ENCODE measurements around the gene MMEL1.

Gene MMEL1

GRCh38 chr1:2602866-2603520 lies 29.8 kb downstream of the MMEL1 start:
- TF ChIP-seq ZBTB17 (tag by site-specific recombination; IDR thresholded peaks at IDR 0.05) (no peak), ZNF585B (tag by site-specific recombination; IDR thresholded peaks at IDR 0.05) (no peak), ZNF777 (tag by site-specific recombination; IDR thresholded peaks at IDR 0.05; ENCODE audit: borderline replicate concordance) (no peak), GLIS2 (tag by site-specific recombination; IDR thresholded peaks at IDR 0.05) (no peak), ZNF266 (tag by site-specific recombination; IDR thresholded peaks at IDR 0.05; ENCODE audit: low read depth) (no peak)
- Histone ChIP-seq H3K9me3 (ENCODE audit: control insufficient read depth, insufficient read depth, low read depth, low read length) (no peaks in the 10 kb centered on the region), H3K36me3 (ENCODE audit: control insufficient read depth in 2 of 2, insufficient read depth in 1 of 2, low read length in 2 of 2) (no peaks in the 10 kb centered on the region), H3K4me1 (ENCODE audit: control insufficient read depth, insufficient read depth, low read length) (no peaks in the 10 kb centered on the region), H3K27ac (ENCODE audit: extremely low read depth, low read depth, low read length) (no peak overlapping the region), H3K4me3 (ENCODE audit: low read depth, low read length) (no peak overlapping the region)
- POLR2A ChIA-PET: no interaction called here
- CTCF ChIA-PET: interaction anchor here (0.6 kb wide), 1 partner anchor 240 kb away, joined by 3 read pairs; no protein-coding TSS in a partner anchor

GRCh38 chr1:2602311-2602835 lies 30.4 kb downstream of the MMEL1 start:
- POLR2A ChIA-PET: no interaction called here
- no peak overlapping the region for H3K4me3 ChIP-seq (ENCODE audit: low read depth, low read length)
- no peaks in the 10 kb centered on the region for H3K36me3 ChIP-seq (ENCODE audit: control insufficient read depth in 2 of 2, insufficient read depth in 1 of 2, low read length in 2 of 2)
- CTCF ChIA-PET: no interaction called here
- no peaks in the 10 kb centered on the region for H3K9me3 ChIP-seq (ENCODE audit: control insufficient read depth, insufficient read depth, low read depth, low read length)
- no peaks in the 10 kb centered on the region for H3K4me1 ChIP-seq (ENCODE audit: control insufficient read depth, insufficient read depth, low read length)
- no peak for TF ChIP-seq TCF7L2 (IDR thresholded peaks at IDR 0.05; ENCODE audit: borderline replicate concordance, low read depth, low read length)
- no peak for TF ChIP-seq ZNF513 (tag by site-specific recombination; IDR thresholded peaks at IDR 0.05)
- no peak for TF ChIP-seq ZNF146 (tag by site-specific recombination; IDR thresholded peaks at IDR 0.05)
- TF ChIP-seq ZNF175 (tag by site-specific recombination; IDR thresholded peaks at IDR 0.05): no peak
- TF ChIP-seq, protein P1, sequence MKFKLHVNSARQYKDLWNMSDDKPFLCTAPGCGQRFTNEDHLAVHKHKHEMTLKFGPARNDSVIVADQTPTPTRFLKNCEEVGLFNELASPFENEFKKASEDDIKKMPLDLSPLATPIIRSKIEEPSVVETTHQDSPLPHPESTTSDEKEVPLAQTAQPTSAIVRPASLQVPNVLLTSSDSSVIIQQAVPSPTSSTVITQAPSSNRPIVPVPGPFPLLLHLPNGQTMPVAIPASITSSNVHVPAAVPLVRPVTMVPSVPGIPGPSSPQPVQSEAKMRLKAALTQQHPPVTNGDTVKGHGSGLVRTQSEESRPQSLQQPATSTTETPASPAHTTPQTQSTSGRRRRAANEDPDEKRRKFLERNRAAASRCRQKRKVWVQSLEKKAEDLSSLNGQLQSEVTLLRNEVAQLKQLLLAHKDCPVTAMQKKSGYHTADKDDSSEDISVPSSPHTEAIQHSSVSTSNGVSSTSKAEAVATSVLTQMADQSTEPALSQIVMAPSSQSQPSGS (tag by site-specific recombination; IDR thresholded peaks at IDR 0.05; ENCODE audit: low read depth): no peak
- TF ChIP-seq BCL11A (tag by site-specific recombination; IDR thresholded peaks at IDR 0.05; ENCODE audit: low read depth): no peak
- H3K27ac ChIP-seq (ENCODE audit: extremely low read depth, low read depth, low read length): no peak overlapping the region

DNA sequence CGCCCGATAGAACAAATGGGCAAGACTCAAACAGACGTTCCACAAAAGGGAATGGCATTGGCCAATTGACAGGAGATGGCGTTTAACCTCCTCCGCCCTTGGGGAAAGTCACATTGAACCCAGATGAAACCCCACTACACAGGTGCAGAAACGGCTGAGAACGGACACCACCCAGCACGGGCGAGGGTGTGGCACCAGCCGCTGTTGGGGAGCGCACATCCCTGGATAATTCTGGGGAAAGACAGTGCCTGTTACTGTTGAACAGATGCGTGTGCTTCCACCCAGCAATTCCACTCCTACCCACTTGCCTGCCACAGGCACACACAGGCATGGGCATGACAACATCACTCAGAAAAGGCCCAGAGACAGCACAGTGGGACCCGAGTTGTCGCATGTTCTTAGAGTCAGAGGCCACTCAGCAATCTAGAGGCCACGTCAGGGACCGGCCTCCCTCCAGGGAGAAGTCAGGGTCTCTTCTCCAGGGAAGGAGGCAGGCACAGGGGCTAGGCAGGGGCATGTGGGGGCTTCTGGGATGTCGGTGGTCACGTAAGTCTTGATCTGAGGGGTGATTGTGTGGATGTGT lies 31.0 kb downstream of the MMEL1 start:
- Histone ChIP-seq H3K4me1 (ENCODE audit: control insufficient read depth, insufficient read depth, low read length) (no peaks in the 10 kb centered on the region), H3K27ac (ENCODE audit: extremely low read depth, low read depth, low read length) (no peak overlapping the region), H3K9me3 (ENCODE audit: control insufficient read depth, insufficient read depth, low read depth, low read length) (no peaks in the 10 kb centered on the region), H3K4me3 (ENCODE audit: low read depth, low read length) (no peak overlapping the region), H3K36me3 (ENCODE audit: control insufficient read depth in 2 of 2, insufficient read depth in 1 of 2, low read length in 2 of 2) (no peaks in the 10 kb centered on the region)
- ChIA-PET POLR2A (no interaction called here), CTCF (no interaction called here)
- no peak for TF ChIP-seq ZFHX2 (tag by site-specific recombination; conservative IDR thresholded peaks at IDR 0.05)
- no peak for TF ChIP-seq ZFP37 (tag by site-specific recombination; IDR thresholded peaks at IDR 0.05)
- TF ChIP-seq ZSCAN30 (tag by site-specific recombination; IDR thresholded peaks at IDR 0.05): no peak
- TF ChIP-seq ZNF140 (tag by site-specific recombination; IDR thresholded peaks at IDR 0.05): peak; percentile 19; the same call in 1 of the 2 replicates
